ENCODE results near the gene KIAA0232. TPM values are rescaled to one million over a fixed set of nuclear protein-coding genes. Genes with fewer than 3 reads are reported as not detected.

KIAA0232 gene
- total and polyA plus RNA-seq, 2 experiments from 2014 or later = 11.3 to 34.3 TPM

DNA sequence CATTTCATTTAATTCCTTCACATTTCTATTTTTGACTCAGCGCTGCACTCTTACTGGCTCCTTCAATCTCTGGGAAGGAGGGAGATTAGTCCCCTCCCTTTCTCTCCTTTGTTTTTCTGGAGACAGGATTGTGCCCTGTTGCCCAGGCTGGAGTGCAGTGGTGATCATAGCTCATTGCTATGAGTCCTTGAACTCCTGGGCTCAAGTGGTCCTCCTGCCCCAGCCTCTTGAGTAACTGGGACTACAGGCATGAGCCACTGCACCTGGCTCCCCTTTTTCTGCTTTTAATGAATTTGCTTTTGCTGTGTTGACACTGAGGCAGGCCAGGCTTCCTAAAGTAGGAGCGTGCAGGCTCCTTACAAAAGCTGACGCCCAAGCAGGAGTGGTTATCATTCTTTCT lies 137.6 kb downstream of the KIAA0232 start:
- no peak overlapping the region for H3K27ac ChIP-seq
- no peak overlapping the region for H3K4me2 ChIP-seq
- no peaks in the 10 kb centered on the region for H3K36me3 ChIP-seq (replicated peaks; ENCODE audit: insufficient read depth, low read depth)
- H3K27me3 ChIP-seq = no peaks in the 10 kb centered on the region
- peaks cover 84% of the 10 kb centered on the region for H3K79me2 ChIP-seq
- H3K4me1 ChIP-seq (ENCODE audit: insufficient read depth) = peaks cover 34% of the 10 kb centered on the region
- H3K9me2 ChIP-seq (replicated peaks; ENCODE audit: insufficient read depth) = no peaks in the 10 kb centered on the region
- H3K9me3 ChIP-seq (ENCODE audit: low read depth) = no peaks in the 10 kb centered on the region
- H4K20me1 ChIP-seq (ENCODE audit: insufficient read depth, poor library complexity, severe bottlenecking) = no peaks in the 10 kb centered on the region
- TF ChIP-seq, protein P1, sequence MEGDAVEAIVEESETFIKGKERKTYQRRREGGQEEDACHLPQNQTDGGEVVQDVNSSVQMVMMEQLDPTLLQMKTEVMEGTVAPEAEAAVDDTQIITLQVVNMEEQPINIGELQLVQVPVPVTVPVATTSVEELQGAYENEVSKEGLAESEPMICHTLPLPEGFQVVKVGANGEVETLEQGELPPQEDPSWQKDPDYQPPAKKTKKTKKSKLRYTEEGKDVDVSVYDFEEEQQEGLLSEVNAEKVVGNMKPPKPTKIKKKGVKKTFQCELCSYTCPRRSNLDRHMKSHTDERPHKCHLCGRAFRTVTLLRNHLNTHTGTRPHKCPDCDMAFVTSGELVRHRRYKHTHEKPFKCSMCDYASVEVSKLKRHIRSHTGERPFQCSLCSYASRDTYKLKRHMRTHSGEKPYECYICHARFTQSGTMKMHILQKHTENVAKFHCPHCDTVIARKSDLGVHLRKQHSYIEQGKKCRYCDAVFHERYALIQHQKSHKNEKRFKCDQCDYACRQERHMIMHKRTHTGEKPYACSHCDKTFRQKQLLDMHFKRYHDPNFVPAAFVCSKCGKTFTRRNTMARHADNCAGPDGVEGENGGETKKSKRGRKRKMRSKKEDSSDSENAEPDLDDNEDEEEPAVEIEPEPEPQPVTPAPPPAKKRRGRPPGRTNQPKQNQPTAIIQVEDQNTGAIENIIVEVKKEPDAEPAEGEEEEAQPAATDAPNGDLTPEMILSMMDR (IDR thresholded peaks at IDR 0.05; ENCODE audit: poor library complexity) = no peak
- no peak for TF ChIP-seq EZH2phosphoT487 (IDR thresholded peaks at IDR 0.05; ENCODE audit: low read depth, severe bottlenecking, unreplicated experiment)
- no peak for TF ChIP-seq EZH2 (IDR thresholded peaks at IDR 0.05; ENCODE audit: borderline replicate concordance)
- WGBS (ENCODE audit: low lambda C conversion rate, missing lambda C conversion rate) = 61% methylated on average over 3 of the region's 3 CpGs
- DNase-seq (ENCODE audit: low spot score) = no peak
- no peak overlapping the region for H2AFZ ChIP-seq
- no peak overlapping the region for H3K4me3 ChIP-seq

GRCh38 chr4:6923507-6923906 lies 141.0 kb downstream of the KIAA0232 start:
- 99% methylated on average over 32 of the region's 32 CpGs for WGBS (ENCODE audit: low lambda C conversion rate, missing lambda C conversion rate)
- Histone ChIP-seq H3K36me3 (replicated peaks; ENCODE audit: insufficient read depth, low read depth) (no peaks in the 10 kb centered on the region), H3K9me3 (ENCODE audit: low read depth) (no peaks in the 10 kb centered on the region), H3K27me3 (no peaks in the 10 kb centered on the region), H2AFZ (no peak overlapping the region), H3K4me2 (no peak overlapping the region), H4K20me1 (ENCODE audit: insufficient read depth, poor library complexity, severe bottlenecking) (no peaks in the 10 kb centered on the region), H3K4me1 (ENCODE audit: insufficient read depth) (peaks cover 28% of the 10 kb centered on the region), H3K9me2 (replicated peaks; ENCODE audit: insufficient read depth) (no peaks in the 10 kb centered on the region), H3K4me3 (no peak overlapping the region), H3K79me2 (peaks cover 92% of the 10 kb centered on the region), H3K27ac (no peak overlapping the region)
- no peak for DNase-seq (ENCODE audit: low spot score)
- TF ChIP-seq EZH2phosphoT487 (IDR thresholded peaks at IDR 0.05; ENCODE audit: low read depth, severe bottlenecking, unreplicated experiment) = no peak
- TF ChIP-seq, protein P1 (IDR thresholded peaks at IDR 0.05; ENCODE audit: poor library complexity) = no peak
- no peak for TF ChIP-seq EZH2 (IDR thresholded peaks at IDR 0.05; ENCODE audit: borderline replicate concordance)

GRCh38 chr4:6924361-6924779 lies 141.8 kb downstream of the KIAA0232 start:
- no peak for DNase-seq (ENCODE audit: low spot score)
- Histone ChIP-seq H3K4me1 (ENCODE audit: insufficient read depth) (peaks cover 32% of the 10 kb centered on the region), H3K9me2 (replicated peaks; ENCODE audit: insufficient read depth) (no peaks in the 10 kb centered on the region), H2AFZ (no peak overlapping the region), H3K27me3 (no peaks in the 10 kb centered on the region), H3K9me3 (ENCODE audit: low read depth) (no peaks in the 10 kb centered on the region), H3K4me3 (no peak overlapping the region), H3K79me2 (peaks cover 91% of the 10 kb centered on the region), H4K20me1 (ENCODE audit: insufficient read depth, poor library complexity, severe bottlenecking) (no peaks in the 10 kb centered on the region), H3K4me2 (no peak overlapping the region), H3K36me3 (replicated peaks; ENCODE audit: insufficient read depth, low read depth) (no peaks in the 10 kb centered on the region), H3K27ac (no peak overlapping the region)
- TF ChIP-seq, protein P1 (IDR thresholded peaks at IDR 0.05; ENCODE audit: poor library complexity) = no peak
- TF ChIP-seq EZH2 (IDR thresholded peaks at IDR 0.05; ENCODE audit: borderline replicate concordance) = no peak
- no peak for TF ChIP-seq EZH2phosphoT487 (IDR thresholded peaks at IDR 0.05; ENCODE audit: low read depth, severe bottlenecking, unreplicated experiment)
- WGBS (ENCODE audit: low lambda C conversion rate, missing lambda C conversion rate) = 93% methylated on average over 12 of the region's 12 CpGs
